Measurements from ENCODE around the gene NOP53.

Gene NOP53

DNA sequence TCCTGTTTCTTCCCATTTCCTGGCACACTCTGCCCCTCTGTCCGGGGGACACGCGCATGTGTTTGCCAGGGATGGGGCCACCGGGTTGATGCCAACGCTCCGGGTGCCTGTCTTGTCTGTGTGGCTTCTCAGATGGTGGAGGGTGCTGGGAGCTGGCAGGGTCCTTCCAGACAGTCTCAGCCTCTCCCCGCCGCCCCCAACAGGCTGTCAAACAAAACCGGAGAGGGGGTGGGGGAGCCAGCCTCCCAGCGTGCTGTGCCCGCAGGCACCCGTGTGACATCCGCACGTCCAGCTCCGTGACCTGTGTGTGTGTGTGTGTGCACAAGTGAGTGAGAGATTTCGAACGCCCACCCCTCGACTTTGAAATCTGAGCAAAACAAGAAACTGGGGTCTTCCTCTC is 42.7 kb upstream of the NOP53 start:
- Histone ChIP-seq H3K27ac (ENCODE audit: low read length) (no peak overlapping the region), H3K36me3 (replicated peaks; ENCODE audit: low read depth, low read length) (peaks cover 11% of the 10 kb centered on the region), H3K27me3 (ENCODE audit: low read depth, low read length) (no peaks in the 10 kb centered on the region), H3K4me3 (ENCODE audit: low read length) (no peak overlapping the region), H2AFZ (ENCODE audit: low read depth, low read length) (no peak overlapping the region), H3K4me2 (ENCODE audit: low read length) (no peak overlapping the region), H3K4me1 (ENCODE audit: low read length) (peaks cover 3% of the 10 kb centered on the region; the same call in 1 of the 2 replicates), H3K9ac (ENCODE audit: low read length) (no peak overlapping the region), H3K79me2 (ENCODE audit: low read length) (no peaks in the 10 kb centered on the region), H3K9me3 (ENCODE audit: insufficient read depth, low read length) (no peaks in the 10 kb centered on the region), H4K20me1 (ENCODE audit: insufficient read depth, low read length) (no peaks in the 10 kb centered on the region)
- TF ChIP-seq EZH2phosphoT487 (IDR thresholded peaks at IDR 0.05; ENCODE audit: low read depth): no peak
- TF ChIP-seq, protein P1, sequence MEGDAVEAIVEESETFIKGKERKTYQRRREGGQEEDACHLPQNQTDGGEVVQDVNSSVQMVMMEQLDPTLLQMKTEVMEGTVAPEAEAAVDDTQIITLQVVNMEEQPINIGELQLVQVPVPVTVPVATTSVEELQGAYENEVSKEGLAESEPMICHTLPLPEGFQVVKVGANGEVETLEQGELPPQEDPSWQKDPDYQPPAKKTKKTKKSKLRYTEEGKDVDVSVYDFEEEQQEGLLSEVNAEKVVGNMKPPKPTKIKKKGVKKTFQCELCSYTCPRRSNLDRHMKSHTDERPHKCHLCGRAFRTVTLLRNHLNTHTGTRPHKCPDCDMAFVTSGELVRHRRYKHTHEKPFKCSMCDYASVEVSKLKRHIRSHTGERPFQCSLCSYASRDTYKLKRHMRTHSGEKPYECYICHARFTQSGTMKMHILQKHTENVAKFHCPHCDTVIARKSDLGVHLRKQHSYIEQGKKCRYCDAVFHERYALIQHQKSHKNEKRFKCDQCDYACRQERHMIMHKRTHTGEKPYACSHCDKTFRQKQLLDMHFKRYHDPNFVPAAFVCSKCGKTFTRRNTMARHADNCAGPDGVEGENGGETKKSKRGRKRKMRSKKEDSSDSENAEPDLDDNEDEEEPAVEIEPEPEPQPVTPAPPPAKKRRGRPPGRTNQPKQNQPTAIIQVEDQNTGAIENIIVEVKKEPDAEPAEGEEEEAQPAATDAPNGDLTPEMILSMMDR (IDR thresholded peaks at IDR 0.05; ENCODE audit: low read depth, low read length): no peak

DNA sequence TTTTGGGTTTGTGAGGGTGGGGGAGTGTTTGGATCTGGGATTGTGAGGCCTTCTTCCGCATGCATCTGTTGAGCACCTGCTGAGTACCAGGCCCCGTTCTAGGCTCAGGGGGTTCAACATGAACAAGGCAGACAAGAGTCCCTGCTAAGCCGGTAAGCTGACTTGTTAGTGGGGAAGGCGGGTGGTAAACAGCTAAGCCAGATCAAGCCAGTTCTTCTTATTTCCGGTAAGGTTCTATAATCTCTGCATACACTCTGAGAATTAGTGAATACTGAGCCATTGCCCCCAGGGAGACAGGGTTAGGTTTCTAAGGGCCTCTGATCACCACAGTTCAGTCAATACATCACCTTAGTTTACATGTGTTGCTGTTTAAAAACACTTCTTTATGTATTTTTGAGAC is 42.0 kb upstream of the NOP53 start:
- H3K27ac ChIP-seq (ENCODE audit: low read length): no peak overlapping the region
- no peaks in the 10 kb centered on the region for H3K9me3 ChIP-seq (ENCODE audit: insufficient read depth, low read length)
- H4K20me1 ChIP-seq (ENCODE audit: insufficient read depth, low read length): no peaks in the 10 kb centered on the region
- H3K36me3 ChIP-seq (replicated peaks; ENCODE audit: low read depth, low read length): peaks cover 11% of the 10 kb centered on the region
- H3K9ac ChIP-seq (ENCODE audit: low read length): no peak overlapping the region
- no peak overlapping the region for H3K4me3 ChIP-seq (ENCODE audit: low read length)
- no peaks in the 10 kb centered on the region for H3K27me3 ChIP-seq (ENCODE audit: low read depth, low read length)
- no peak for TF ChIP-seq EZH2phosphoT487 (IDR thresholded peaks at IDR 0.05; ENCODE audit: low read depth)
- TF ChIP-seq, protein P1 (IDR thresholded peaks at IDR 0.05; ENCODE audit: low read depth, low read length): no peak
- H3K4me1 ChIP-seq (ENCODE audit: low read length): no peaks in the 10 kb centered on the region
- H3K4me2 ChIP-seq (ENCODE audit: low read length): no peak overlapping the region
- H2AFZ ChIP-seq (ENCODE audit: low read depth, low read length): no peak overlapping the region
- no peaks in the 10 kb centered on the region for H3K79me2 ChIP-seq (ENCODE audit: low read length)

DNA sequence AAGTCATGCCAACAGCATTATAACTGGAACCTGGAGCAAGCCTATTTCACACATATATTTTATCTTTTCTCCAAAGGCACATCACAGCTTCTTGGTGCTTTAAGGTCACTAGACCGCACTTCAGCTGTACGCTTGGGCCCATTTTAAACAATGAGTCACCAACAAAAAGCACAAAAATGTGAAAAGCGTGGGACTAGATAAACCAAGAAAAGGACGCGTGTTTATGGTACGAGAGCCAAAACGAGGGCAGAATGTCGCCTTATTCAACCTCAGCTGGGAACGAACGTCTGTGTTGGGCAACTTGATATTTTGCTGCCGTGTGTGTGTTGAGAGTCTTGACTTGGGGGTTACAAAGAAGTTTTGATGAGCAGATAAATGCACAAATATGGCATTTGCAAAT is 41.3 kb upstream of the NOP53 start:
- no peaks in the 10 kb centered on the region for H3K4me1 ChIP-seq (ENCODE audit: low read length)

DNA sequence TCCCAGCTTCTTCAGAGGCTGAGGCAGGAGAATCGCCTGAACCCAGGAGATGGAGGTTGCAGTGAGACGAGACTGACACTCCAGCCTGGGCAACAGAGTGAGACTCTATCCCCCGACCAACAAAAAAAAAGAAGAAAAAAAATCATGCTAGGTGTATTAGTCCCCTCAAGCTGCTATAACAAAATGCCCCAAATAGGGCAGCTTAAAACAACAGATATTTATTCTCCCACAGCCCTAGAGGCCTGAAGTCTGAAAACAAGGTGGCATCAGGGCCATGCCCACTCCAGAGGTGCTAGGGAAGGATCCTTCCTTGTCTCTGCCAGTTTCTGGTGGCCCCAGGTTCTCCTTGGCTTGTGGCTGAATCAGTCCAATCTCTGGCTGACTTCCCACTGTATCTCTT is 40.7 kb upstream of the NOP53 start:
- no peak for TF ChIP-seq EZH2phosphoT487 (IDR thresholded peaks at IDR 0.05; ENCODE audit: low read depth)
- TF ChIP-seq, protein P1 (IDR thresholded peaks at IDR 0.05; ENCODE audit: low read depth, low read length): no peak
- no peak overlapping the region for H3K4me3 ChIP-seq (ENCODE audit: low read length)
- H3K4me1 ChIP-seq (ENCODE audit: low read length): no peaks in the 10 kb centered on the region
- H3K27ac ChIP-seq (ENCODE audit: low read length): no peak overlapping the region
- no peak overlapping the region for H2AFZ ChIP-seq (ENCODE audit: low read depth, low read length)
- no peaks in the 10 kb centered on the region for H4K20me1 ChIP-seq (ENCODE audit: insufficient read depth, low read length)
- no peak overlapping the region for H3K9ac ChIP-seq (ENCODE audit: low read length)
- no peaks in the 10 kb centered on the region for H3K27me3 ChIP-seq (ENCODE audit: low read depth, low read length)
- no peaks in the 10 kb centered on the region for H3K79me2 ChIP-seq (ENCODE audit: low read length)
- no peaks in the 10 kb centered on the region for H3K9me3 ChIP-seq (ENCODE audit: insufficient read depth, low read length)
- H3K4me2 ChIP-seq (ENCODE audit: low read length): no peak overlapping the region
- peaks cover 11% of the 10 kb centered on the region for H3K36me3 ChIP-seq (replicated peaks; ENCODE audit: low read depth, low read length)

More for the DNA sequence above, 41.3 kb upstream of the NOP53 start:
- Histone ChIP-seq H2AFZ (ENCODE audit: low read depth, low read length) (no peak overlapping the region), H3K27ac (ENCODE audit: low read length) (no peak overlapping the region), H3K36me3 (replicated peaks; ENCODE audit: low read depth, low read length) (peaks cover 11% of the 10 kb centered on the region), H3K27me3 (ENCODE audit: low read depth, low read length) (no peaks in the 10 kb centered on the region), H4K20me1 (ENCODE audit: insufficient read depth, low read length) (no peaks in the 10 kb centered on the region), H3K9ac (ENCODE audit: low read length) (no peak overlapping the region), H3K9me3 (ENCODE audit: insufficient read depth, low read length) (no peaks in the 10 kb centered on the region), H3K79me2 (ENCODE audit: low read length) (no peaks in the 10 kb centered on the region), H3K4me3 (ENCODE audit: low read length) (no peak overlapping the region), H3K4me2 (ENCODE audit: low read length) (no peak overlapping the region)
- TF ChIP-seq EZH2phosphoT487 (IDR thresholded peaks at IDR 0.05; ENCODE audit: low read depth): no peak
- TF ChIP-seq, protein P1 (IDR thresholded peaks at IDR 0.05; ENCODE audit: low read depth, low read length): no peak

Measured in OCI-LY3 (cell line).